K562 (cell line): ENCODE data around the gene DCST1. TPM values are rescaled to one million over a fixed set of nuclear protein-coding genes. Genes with fewer than 3 reads are reported as not detected.
A peak's percentile ranks its signal among the peaks of the same experiment; 100 is the strongest.

Experiments used
- CBFA2T2 ChIP-seq: fragments of 450-650 bp; conservative IDR thresholded peaks from 2 replicates; pipeline ENCODE4 v1.6.1; 2017; ENCODE audit warnings: mild to moderate bottlenecking
- CHD2 ChIP-seq: IDR thresholded peaks from 2 replicates; pipeline ENCODE4 v1.6.1; 2011; ENCODE audit warnings: low read depth, low read length
- HDAC8 ChIP-seq: fragments of 450-650 bp; IDR thresholded peaks from 2 replicates; pipeline ENCODE4 v1.6.1; 2016; ENCODE audit warnings: mild to moderate bottlenecking, missing genetic modification characterization, moderate library complexity, missing compliant biosample characterization
- KDM5B ChIP-seq: fragments of 200-600 bp; sonication (generic); IDR thresholded peaks from 2 replicates; pipeline ENCODE4 v1.6.1; 2012; ENCODE audit warnings: low read depth, mild to moderate bottlenecking, moderate library complexity, low read length, control low read depth, inconsistent platforms; ENCODE audit not compliant: insufficient replicate concordance
- MAFF ChIP-seq: IDR thresholded peaks from 2 replicates; pipeline ENCODE4 v1.6.1; 2012; ENCODE audit warnings: low read length, improper control_type of control experiment
- MEF2D ChIP-seq: conservative IDR thresholded peaks from 2 replicates; pipeline ENCODE4 v1.6.1; 2016; ENCODE audit warnings: low read depth, missing genetic modification characterization, missing compliant biosample characterization
- MEIS2 ChIP-seq: fragments of 450-650 bp; IDR thresholded peaks from 2 replicates; pipeline ENCODE4 v1.6.1; 2014; ENCODE audit warnings: mild to moderate bottlenecking; ENCODE audit not compliant: partially characterized antibody
- MYC ChIP-seq, 2 experiments: fragments of 250-450 bp in 1 of 2; sonication (Bioruptor Pico) in 1 of 2; IDR thresholded peaks; 2 replicates each; pipeline versions ENCODE4 v1.5.1 to v1.6.1; 2012 to 2021; ENCODE audit warnings: low read depth in 2 of 2, borderline replicate concordance in 1 of 2, improper control_type of control experiment in 1 of 2, low read length in 1 of 2, mild to moderate bottlenecking in 1 of 2, moderate library complexity in 1 of 2
- NBN ChIP-seq: fragments of 450-650 bp; IDR thresholded peaks from 2 replicates; pipeline ENCODE4 v1.6.1; 2016; ENCODE audit warnings: low read depth, mild to moderate bottlenecking
- NFRKB ChIP-seq: fragments of 450-650 bp; IDR thresholded peaks from 2 replicates; pipeline ENCODE4 v1.6.1; 2016; ENCODE audit warnings: low read depth
- NONO ChIP-seq, 2 experiments: fragments of 200-400 bp in 1 of 2; fragments of 450-650 bp in 1 of 2; formaldehyde crosslinking in 1 of 2; IDR thresholded peaks; 2 replicates each; pipeline ENCODE4 v1.6.1; 2017; ENCODE audit warnings: low read depth in 2 of 2, mild to moderate bottlenecking in 2 of 2, moderate library complexity in 2 of 2, low read length in 1 of 2
- PTBP1 ChIP-seq: fragments of 200-400 bp; formaldehyde crosslinking; IDR thresholded peaks from 2 replicates; pipeline ENCODE4 v1.6.1; 2017; ENCODE audit warnings: low read depth, low read length
- RBM34 ChIP-seq: fragments of 200-400 bp; formaldehyde crosslinking; IDR thresholded peaks from 2 replicates; pipeline ENCODE4 v1.6.1; 2018; ENCODE audit warnings: low read length, borderline replicate concordance; ENCODE audit not compliant: insufficient read depth
- SMAD3 ChIP-seq: fragments of 450-650 bp; formaldehyde crosslinking; conservative IDR thresholded peaks from 2 replicates; pipeline ENCODE4 v1.4.0; 2020; ENCODE audit warnings: mild to moderate bottlenecking
- SOX6 ChIP-seq: fragments of 450-650 bp; IDR thresholded peaks from 2 replicates; pipeline ENCODE4 v1.6.1; 2014; ENCODE audit warnings: mild to moderate bottlenecking
- ZEB2 ChIP-seq: fragments of 450-650 bp; IDR thresholded peaks from 2 replicates; pipeline ENCODE4 v1.6.1; 2016
- ZFPM2 ChIP-seq: fragments of 250-450 bp; sonication (Bioruptor Pico); IDR thresholded peaks from 2 replicates; pipeline ENCODE4 v1.5.1; 2022; ENCODE audit warnings: mild to moderate bottlenecking
- polyA plus RNA-seq, 8 experiments: library from polyadenylated mRNA; depleted of rRNA in 4 of 8; stranded (reverse) in 5 of 8; unstranded in 3 of 8; fragments of >200 nt; fragmentation: Nextera tagmentation in 2 of 8; fragmentation: Illumina TruSeq in 1 of 8; extraction: Ambion mirVana in 2 of 8; extraction: Trizol in 1 of 8; gene quantifications; 2 replicates each; pipeline versions ENCODE4 v1.2.1 to v1.2.3, GENCODE V29; 2011 to 2014; ENCODE audit warnings: inconsistent platforms in 1 of 8, missing spikeins in 1 of 8
- total RNA-seq, 7 experiments: library from RNA; depleted of rRNA in 6 of 7; stranded (reverse); fragments of >200 nt in 6 of 7; fragmentation: Illumina TruSeq in 2 of 7; extraction: Trizol in 2 of 7; gene quantifications; 2 replicates each; pipeline versions ENCODE4 v1.2.1 to v1.2.3, GENCODE V29; 2011 to 2021; ENCODE audit warnings: low replicate concordance in 1 of 7
- TF ChIP-seq, protein P1 (sequence below): IDR thresholded peaks from 2 replicates; pipeline ENCODE4 v1.6.1; 2011; ENCODE audit warnings: borderline replicate concordance, low read depth, mild to moderate bottlenecking, moderate library complexity, low read length; ENCODE audit not compliant: insufficient read depth, poor library complexity, severe bottlenecking
- TF ChIP-seq, protein P2 (sequence below): IDR thresholded peaks from 2 replicates; pipeline ENCODE4 v1.6.1; 2016; ENCODE audit warnings: missing genetic modification characterization, missing compliant biosample characterization
- TF ChIP-seq, protein P3 (sequence below): fragments of 450-650 bp; formaldehyde crosslinking; conservative IDR thresholded peaks from 2 replicates; pipeline ENCODE4 v1.4.0; 2022; ENCODE audit warnings: mild to moderate bottlenecking, missing genetic modification characterization
- TF ChIP-seq, protein P4 (sequence below): fragments of 250-450 bp; sonication (Bioruptor Pico); IDR thresholded peaks from 2 replicates; pipeline ENCODE4 v1.8.0; 2022; ENCODE audit warnings: moderate library complexity, mild to moderate bottlenecking, inconsistent platforms

DCST1 gene
- total and polyA plus RNA-seq, 9 of the 15 experiments (the other 6 are each of a cell fraction or from before 2014, with no cell fraction given), result not detected

DNA sequence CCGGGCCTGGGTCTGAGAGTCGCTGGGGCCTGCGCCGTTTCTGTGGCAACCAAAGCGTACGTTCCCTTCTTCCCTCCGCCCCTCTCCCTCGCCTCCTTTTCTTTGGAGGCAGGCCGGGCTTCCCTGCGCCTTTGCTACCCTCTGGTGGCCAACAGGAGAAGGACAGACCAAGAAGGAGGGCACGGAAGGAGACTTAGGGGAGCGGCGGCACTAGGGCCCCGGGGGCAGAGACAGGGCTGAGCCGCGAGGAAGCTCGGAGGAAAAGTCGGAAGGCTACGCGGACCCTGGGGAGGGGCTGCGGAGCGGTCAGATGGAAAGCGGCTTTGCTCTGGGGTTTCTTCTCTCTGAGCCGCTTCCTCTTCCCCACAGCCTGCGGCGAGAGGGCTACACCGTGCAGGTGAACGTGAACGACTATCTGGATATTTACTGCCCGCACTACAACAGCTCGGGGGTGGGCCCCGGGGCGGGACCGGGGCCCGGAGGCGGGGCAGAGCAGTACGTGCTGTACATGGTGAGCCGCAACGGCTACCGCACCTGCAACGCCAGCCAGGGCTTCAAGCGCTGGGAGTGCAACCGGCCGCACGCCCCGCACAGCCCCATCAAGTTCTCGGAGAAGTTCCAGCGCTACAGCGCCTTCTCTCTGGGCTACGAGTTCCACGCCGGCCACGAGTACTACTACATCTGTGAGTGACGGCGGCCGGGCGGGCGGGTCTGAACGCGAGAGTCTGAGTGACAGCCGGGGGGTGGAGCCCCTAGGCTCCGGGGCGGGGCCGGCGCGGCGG lies 51.3 kb downstream of the DCST1 start (continued):
- TF ChIP-seq, protein P1, sequence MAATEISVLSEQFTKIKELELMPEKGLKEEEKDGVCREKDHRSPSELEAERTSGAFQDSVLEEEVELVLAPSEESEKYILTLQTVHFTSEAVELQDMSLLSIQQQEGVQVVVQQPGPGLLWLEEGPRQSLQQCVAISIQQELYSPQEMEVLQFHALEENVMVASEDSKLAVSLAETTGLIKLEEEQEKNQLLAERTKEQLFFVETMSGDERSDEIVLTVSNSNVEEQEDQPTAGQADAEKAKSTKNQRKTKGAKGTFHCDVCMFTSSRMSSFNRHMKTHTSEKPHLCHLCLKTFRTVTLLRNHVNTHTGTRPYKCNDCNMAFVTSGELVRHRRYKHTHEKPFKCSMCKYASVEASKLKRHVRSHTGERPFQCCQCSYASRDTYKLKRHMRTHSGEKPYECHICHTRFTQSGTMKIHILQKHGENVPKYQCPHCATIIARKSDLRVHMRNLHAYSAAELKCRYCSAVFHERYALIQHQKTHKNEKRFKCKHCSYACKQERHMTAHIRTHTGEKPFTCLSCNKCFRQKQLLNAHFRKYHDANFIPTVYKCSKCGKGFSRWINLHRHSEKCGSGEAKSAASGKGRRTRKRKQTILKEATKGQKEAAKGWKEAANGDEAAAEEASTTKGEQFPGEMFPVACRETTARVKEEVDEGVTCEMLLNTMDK, result no peak
- no peak for TF ChIP-seq MEF2D (tag)
- TF ChIP-seq, protein P2, sequence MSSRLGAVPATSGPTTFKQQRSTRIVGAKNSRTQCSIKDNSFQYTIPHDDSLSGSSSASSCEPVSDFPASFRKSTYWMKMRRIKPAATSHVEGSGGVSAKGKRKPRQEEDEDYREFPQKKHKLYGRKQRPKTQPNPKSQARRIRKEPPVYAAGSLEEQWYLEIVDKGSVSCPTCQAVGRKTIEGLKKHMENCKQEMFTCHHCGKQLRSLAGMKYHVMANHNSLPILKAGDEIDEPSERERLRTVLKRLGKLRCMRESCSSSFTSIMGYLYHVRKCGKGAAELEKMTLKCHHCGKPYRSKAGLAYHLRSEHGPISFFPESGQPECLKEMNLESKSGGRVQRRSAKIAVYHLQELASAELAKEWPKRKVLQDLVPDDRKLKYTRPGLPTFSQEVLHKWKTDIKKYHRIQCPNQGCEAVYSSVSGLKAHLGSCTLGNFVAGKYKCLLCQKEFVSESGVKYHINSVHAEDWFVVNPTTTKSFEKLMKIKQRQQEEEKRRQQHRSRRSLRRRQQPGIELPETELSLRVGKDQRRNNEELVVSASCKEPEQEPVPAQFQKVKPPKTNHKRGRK (tag), result no peak
- peak; percentile 56; the same call in 1 of the 2 replicates for TF ChIP-seq MYC (IDR thresholded peaks at IDR 0.05; ENCODE audit: low read depth, low read length)
- no peak for TF ChIP-seq MYC (CRISPR knock-in tag; IDR thresholded peaks at IDR 0.05; ENCODE audit: borderline replicate concordance, low read depth)
- TF ChIP-seq, protein P3, sequence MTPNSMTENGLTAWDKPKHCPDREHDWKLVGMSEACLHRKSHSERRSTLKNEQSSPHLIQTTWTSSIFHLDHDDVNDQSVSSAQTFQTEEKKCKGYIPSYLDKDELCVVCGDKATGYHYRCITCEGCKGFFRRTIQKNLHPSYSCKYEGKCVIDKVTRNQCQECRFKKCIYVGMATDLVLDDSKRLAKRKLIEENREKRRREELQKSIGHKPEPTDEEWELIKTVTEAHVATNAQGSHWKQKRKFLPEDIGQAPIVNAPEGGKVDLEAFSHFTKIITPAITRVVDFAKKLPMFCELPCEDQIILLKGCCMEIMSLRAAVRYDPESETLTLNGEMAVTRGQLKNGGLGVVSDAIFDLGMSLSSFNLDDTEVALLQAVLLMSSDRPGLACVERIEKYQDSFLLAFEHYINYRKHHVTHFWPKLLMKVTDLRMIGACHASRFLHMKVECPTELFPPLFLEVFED (CRISPR knock-in tag), result no peak
- TF ChIP-seq NFRKB, result no peak
- TF ChIP-seq PTBP1, result no peak
- TF ChIP-seq MEIS2, result peak; percentile 79
- no peak for TF ChIP-seq ZEB2
- TF ChIP-seq, protein P4, sequence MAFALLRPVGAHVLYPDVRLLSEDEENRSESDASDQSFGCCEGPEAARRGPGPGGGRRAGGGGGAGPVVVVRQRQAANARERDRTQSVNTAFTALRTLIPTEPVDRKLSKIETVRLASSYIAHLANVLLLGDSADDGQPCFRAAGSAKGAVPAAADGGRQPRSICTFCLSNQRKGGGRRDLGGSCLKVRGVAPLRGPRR (CRISPR knock-in tag), result no peak
- no peak for TF ChIP-seq HDAC8 (tag)
- TF ChIP-seq NONO (IDR thresholded peaks at IDR 0.05; ENCODE audit: low read depth in 2 of 2, low read length in 1 of 2), result 0 out of 4 replicates have a peak, but pooled peaks of 1 of the 2 experiments have one; percentile 33
- peak; percentile 86; the same call in 1 of the 2 replicates for TF ChIP-seq NBN
- TF ChIP-seq ZFPM2 (CRISPR knock-in tag), result no peak
- TF ChIP-seq CBFA2T2, result no peak
- peak; percentile 16 for TF ChIP-seq KDM5B
- 0 out of 2 replicates have a peak, but pooled peaks have one; percentile 61 for TF ChIP-seq SOX6
- TF ChIP-seq CHD2, result no peak
- no peak for TF ChIP-seq MAFF
- no peak for TF ChIP-seq SMAD3 (CRISPR knock-in tag)
- TF ChIP-seq RBM34, result no peak
